AG09319 (cell line): Measurements from ENCODE around the gene HAAO.

Experiments used
- DNase-seq: peaks from one replicate; pipeline ENCODE4 v3.0.0-alpha.2; 2010; ENCODE audit warnings: low read depth; ENCODE audit errors: extremely low read depth
- CTCF ChIP-seq: IDR thresholded peaks from 2 replicates; pipeline ENCODE4 v1.5.1; 2011; ENCODE audit warnings: low read depth, mild to moderate bottlenecking, inconsistent platforms, low read length, moderate library complexity

Gene HAAO

GRCh38 chr2:42787424-42787787 is 5.0 kb downstream of the HAAO start:
- no peak for DNase-seq
- no peak for TF ChIP-seq CTCF

GRCh38 chr2:42786561-42787345 is 5.6 kb downstream of the HAAO start:
- no peak for DNase-seq

GRCh38 chr2:42784204-42784880 is 8.0 kb downstream of the HAAO start:
- DNase-seq: no peak
- no peak for TF ChIP-seq CTCF

More at GRCh38 chr2:42786561-42787345, 5.6 kb downstream of the HAAO start:
- TF ChIP-seq CTCF: no peak

- no peak for TF ChIP-seq CTCF
- no peak for DNase-seq
Observed at GRCh38 chr2:42783511-42783910, 8.9 kb downstream of the HAAO start.

GRCh38 chr2:42781181-42781580 is 11.2 kb downstream of the HAAO start:
- DNase-seq: no peak
- no peak for TF ChIP-seq CTCF

- no peak for DNase-seq
- TF ChIP-seq CTCF: no peak
Observed at GRCh38 chr2:42777883-42778805, 14.2 kb downstream of the HAAO start.
